GM06990 (cell line): ENCODE measurements around the gene ERAP2.

Source experiments
- DNase-seq: peaks from one replicate; pipeline ENCODE4 v3.0.0-alpha.2; 2011; ENCODE audit not compliant: insufficient read length; ENCODE audit errors: extremely low read depth
- H3K27me3 ChIP-seq: replicated peaks from 2 replicates; pipeline ENCODE4 v1.6.0; 2011; ENCODE audit warnings: low read length; ENCODE audit not compliant: control insufficient read depth, insufficient read depth
- H3K36me3 ChIP-seq: 2 replicates; pipeline ENCODE4 v1.5.1; 2011; ENCODE audit warnings: low read length; ENCODE audit not compliant: control insufficient read depth, insufficient read depth
- H3K4me3 ChIP-seq: replicated peaks from 2 replicates; pipeline ENCODE4 v1.5.1; 2011; ENCODE audit warnings: low read depth, mild to moderate bottlenecking, control low read depth, low read length
- CTCF ChIP-seq: IDR thresholded peaks from 2 replicates; pipeline ENCODE4 v1.5.1; 2011; ENCODE audit warnings: low read length, control low read depth, mild to moderate bottlenecking, inconsistent platforms; ENCODE audit not compliant: insufficient read depth, poor library complexity, severe bottlenecking

ERAP2 gene

GRCh38 chr5:96876292-96876850 lies at the start of gene ERAP2:
TSS of gene ERAP2 (plus strand) at chr5:96876500. CDS start at chr5:96879686, 3,186 bp downstream.
- peak; percentile 37 for DNase-seq
- H3K4me3 ChIP-seq, result peak within 1 kb of the TSS; percentile 77
- H3K27me3 ChIP-seq, result no peaks in the 10 kb centered on the region
- H3K36me3 ChIP-seq, result no peaks in the 10 kb centered on the region
- TF ChIP-seq CTCF, result no peak

DNA sequence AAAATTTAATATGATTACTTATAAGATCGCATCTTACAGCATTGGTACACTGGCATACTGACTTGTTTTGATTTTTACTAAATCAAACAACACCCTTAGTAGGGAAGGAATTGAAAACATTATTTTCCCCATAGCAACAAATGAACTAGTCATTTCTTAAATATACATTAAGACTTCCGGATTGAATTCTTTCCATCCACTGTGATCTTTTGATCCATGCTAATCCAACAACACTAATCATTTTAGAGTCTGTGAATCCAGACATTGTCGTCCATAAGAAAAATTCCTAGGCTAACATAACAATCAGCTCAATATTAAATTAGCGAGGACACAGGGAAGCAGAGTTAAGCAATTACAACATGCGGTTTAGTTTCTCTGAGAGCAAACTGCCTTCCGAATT lies 47.0 kb upstream of the ERAP2 start:
- Histone ChIP-seq H3K27me3 (no peaks in the 10 kb centered on the region), H3K36me3 (no peaks in the 10 kb centered on the region), H3K4me3 (no peak overlapping the region)
- TF ChIP-seq CTCF, result no peak
- no peak for DNase-seq

- H3K27me3 ChIP-seq, result no peaks in the 10 kb centered on the region
- TF ChIP-seq CTCF, result no peak
- no peaks in the 10 kb centered on the region for H3K36me3 ChIP-seq
- H3K4me3 ChIP-seq, result no peak overlapping the region
- DNase-seq, result no peak
Observed at GRCh38 chr5:96834016-96834415, 42.3 kb upstream of the ERAP2 start.

DNA sequence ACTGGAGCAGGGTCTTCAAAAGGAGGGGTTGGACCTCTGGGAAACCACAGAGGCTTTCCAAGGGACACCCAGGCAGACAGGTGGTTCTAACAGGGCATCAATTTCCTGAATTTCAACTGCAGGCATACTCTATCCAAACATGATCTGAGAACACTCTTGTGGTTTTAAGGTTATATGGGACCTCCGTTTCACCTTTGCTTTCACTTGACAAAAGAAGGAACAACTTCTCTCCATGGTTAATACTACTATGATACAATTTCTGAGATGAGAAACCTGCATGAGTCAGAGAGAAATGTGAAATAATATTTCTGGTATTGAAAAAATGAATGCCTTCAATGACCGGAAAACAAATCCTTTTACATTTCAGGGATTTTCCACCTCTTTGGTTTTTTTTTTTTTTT lies 40.5 kb upstream of the ERAP2 start:
- H3K36me3 ChIP-seq, result no peaks in the 10 kb centered on the region
- H3K4me3 ChIP-seq, result no peak overlapping the region
- no peaks in the 10 kb centered on the region for H3K27me3 ChIP-seq
- TF ChIP-seq CTCF, result no peak
- DNase-seq, result no peak

DNA sequence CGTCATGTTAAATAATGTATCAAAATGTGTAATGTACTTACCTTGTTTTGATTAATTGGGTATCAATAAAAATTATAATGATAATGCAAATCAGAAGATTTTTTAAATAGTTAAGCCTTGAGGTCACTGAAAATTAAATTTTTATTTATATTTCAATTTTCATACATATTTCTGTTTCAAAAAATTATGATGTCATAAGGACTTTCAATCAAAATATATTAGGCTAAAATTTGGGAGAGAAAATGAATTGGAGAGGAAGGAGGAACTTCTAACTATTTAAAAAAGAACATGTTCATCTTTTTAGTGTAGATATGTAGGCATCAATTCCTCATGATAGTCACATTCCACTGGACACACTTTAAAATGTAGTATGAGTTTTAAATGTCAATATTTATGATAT lies 39.5 kb upstream of the ERAP2 start:
- no peak for DNase-seq
- TF ChIP-seq CTCF, result no peak
- Histone ChIP-seq H3K27me3 (no peaks in the 10 kb centered on the region), H3K36me3 (no peaks in the 10 kb centered on the region), H3K4me3 (no peak overlapping the region)

DNA sequence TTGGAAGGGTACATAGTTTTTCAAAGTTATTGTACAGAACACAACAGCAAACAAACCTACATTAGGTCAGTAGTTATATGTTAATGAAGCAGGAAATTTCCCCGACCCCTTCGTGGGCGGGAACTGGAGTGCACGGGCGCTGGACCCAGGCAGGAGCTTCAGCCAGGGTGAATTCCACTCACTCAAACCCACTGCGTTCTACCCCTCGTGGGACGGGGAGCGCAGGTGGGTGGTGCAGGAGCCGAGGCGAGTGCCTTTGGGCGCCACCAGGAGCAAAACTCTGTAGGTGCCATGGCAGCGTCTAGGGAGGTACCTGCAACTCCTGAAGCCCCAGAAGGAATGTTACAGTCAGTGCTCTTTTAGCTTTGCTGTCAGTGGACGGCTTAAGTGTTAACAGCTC lies 39.0 kb upstream of the ERAP2 start:
- TF ChIP-seq CTCF, result no peak
- no peaks in the 10 kb centered on the region for H3K27me3 ChIP-seq
- no peak for DNase-seq

More for the DNA sequence above, 39.0 kb upstream of the ERAP2 start:
- Histone ChIP-seq H3K36me3 (no peaks in the 10 kb centered on the region), H3K4me3 (no peak overlapping the region)
